ENCODE data around the gene WDR75.
"Not testable (repeated sequence)": the region's sequence is repeated elsewhere in the genome, so short reads cannot be mapped to it uniquely, and the experiment has no call there.

Gene WDR75

DNA sequence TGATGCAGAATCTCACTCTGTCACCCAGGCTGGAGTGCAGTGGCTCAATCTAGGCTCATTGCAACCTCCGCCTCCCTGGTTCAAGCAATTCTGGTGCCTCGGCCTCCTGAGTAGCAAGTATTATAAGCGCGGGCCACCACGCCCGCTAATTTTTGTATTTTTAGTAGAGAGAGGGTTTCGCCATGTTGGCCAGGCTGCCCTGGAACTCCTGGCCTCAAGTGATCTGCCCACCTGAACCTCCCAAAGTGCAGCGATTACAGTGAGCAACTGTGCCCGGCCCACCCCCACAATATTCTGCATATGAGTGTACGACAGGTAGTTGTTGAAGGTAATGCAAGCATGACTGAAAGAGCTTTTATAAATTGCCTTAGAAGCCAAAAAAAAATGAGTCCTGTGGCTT lies 1.2 kb downstream of the WDR75 start:
- DNase-seq: no peak

DNA sequence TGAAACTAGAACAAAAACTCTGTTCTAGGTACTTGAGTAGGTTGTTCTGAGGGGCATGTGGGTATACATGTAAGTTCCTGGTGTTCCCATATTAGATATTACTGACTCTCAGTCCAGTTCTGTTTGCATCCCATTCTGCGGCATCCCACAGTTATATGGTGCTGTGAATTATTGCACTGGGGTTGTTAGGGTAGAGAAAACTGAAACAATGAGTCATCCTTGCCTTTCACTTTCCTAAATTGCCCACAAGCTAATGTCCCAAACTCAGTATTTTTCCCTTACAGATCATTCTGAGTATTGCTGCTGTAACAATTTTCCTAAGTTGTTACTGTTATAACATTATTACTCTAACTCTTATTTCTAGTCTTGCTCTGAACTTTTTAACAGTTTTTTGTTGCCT lies 3.0 kb downstream of the WDR75 start:
- no peak for DNase-seq

DNA sequence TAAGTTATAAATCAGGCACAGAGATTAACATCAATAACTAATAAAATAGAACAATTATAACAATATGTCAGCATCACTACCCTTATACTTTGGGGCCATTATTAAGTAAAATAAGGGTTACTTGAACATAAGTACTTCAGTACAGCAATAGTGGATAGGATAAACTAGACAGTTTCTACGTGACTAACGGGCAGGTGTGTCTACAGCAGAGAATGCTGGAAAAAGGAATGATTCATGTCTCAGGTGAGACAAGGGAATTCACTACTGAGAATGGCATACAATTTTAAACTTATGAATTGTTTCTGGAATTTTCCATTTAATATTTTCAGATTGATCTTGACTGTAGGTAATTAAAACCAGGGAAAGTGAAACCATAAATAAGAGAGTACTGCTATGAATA lies 5.5 kb downstream of the WDR75 start:
- DNase-seq: no peak

DNA sequence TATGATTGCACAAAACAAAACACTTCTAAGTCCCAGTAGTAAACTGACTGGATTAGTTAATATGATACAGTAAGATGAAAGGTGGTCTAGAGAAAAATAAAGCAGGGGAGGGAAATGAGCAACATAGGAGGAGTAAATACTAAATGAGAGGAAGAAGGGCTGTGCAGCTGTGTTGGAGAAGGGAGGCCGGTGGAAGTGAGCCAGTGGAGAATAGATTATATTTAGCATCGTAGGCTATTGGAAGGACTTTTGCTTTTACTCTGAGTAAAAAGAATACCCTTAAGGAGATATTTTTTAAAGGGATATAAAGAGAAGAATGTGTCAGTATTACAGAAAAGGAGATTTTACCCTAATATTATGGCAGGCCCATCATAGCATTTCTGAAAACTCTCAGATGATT lies 12.7 kb downstream of the WDR75 start:
- DNase-seq: no peak

GRCh38 chr2:189465076-189465475 lies 23.8 kb downstream of the WDR75 start:
- no peak for DNase-seq

DNA sequence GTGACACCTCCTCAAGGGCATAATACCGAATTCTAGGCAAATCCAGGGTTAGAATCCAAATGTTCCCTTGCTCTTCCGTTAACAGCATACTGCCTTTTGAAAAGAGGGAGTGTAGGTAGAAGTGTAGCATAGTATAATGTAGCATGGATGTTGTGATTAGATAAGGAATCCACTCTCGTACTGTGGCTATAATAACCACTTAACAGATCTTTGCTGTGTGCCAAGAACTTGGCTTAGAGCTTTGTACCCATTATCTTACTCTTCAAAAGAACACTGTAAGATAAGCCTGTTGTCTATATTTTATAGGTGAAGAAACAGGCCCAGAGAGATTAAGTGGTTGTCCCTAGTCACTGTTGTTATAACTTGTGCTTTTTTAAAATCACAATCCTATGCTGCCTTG lies 24.2 kb downstream of the WDR75 start:
- DNase-seq: no peak

DNA sequence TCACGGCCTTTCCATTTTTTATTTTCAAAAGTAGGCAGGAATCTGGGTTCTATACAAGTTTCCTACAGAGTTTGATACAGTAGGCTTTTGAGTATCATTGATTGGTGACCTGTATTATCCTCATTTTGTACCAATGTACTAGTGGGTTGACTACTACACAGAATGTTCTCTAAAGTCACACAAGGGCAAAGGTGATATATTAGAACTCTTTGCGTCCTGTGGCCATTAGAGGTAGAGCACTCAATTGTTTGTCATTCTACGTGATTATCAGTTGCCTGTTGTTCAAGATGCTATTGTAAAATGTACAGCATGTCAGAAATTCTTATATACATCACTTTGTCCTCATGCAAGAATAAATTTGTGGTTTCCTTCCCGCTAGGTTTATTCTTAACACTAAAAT lies 24.8 kb downstream of the WDR75 start:
- DNase-seq: no peak

DNA sequence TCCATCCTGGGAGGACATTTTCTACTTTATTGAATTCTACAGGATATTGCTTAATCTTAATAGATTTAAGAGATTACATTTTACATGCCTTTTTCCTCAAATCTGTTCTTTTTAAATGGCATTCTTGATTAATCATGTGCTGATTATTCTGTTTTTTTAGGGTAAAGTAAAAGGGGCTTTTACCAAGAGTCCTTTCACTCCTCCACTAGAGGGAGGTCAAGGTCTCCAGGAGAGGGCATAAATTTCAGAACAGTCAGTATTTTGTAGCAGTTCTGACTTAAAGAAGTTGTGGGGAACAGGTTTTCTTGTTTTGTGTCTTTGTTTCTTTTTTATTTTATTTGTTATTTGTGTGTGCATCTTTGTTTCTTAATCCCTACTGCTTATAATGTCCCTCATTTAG lies 25.4 kb downstream of the WDR75 start:
- DNase-seq: no peak

GRCh38 chr2:189467160-189467559 lies 25.9 kb downstream of the WDR75 start:
- DNase-seq: no peak

GRCh38 chr2:189467593-189467992 lies 26.3 kb downstream of the WDR75 start:
- no peak for DNase-seq

- DNase-seq: no peak
Measured at GRCh38 chr2:189474526-189474925, 33.3 kb downstream of the WDR75 start.

GRCh38 chr2:189477756-189478155 lies 36.5 kb downstream of the WDR75 start:
- DNase-seq: no peak

DNA sequence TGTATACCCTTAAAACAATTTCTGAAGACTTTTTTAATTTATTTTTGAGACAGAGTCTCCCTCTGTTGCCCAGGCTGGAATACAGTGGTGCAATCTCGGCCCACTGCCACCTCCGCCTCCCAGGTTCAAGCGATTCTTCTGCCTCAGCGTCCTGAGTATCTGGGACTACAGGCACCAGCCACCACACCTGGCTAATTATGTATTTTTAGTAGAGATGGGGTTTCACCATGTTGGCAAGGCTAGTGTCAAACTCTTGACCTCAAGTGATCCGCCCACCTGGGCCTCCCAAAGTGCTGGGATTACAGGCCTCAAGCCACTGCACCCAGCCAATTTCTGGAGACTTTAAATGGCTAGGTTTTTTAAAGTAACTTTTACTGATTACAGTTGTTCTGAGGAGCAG lies 37.0 kb downstream of the WDR75 start:
- not testable (repeated sequence) for DNase-seq

DNA sequence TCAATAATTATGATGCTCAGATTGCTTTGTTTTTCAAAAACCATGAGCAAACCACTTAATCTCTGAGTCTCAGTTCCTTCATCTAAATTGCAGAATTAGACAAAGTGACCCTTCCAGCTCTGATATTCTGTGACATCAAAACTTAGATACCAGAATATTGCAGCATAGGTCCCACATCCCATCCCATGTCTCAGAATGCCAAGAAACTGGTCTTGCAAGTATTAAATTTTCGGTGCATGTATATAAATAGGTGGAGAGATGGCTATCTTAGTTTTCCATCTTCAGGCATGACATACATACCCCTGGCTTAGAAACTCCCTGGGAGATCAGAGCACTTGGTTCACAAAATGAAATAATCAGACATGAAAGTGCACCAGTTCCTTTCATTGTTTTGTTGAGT lies 39.8 kb downstream of the WDR75 start:
- no peak for DNase-seq

DNA sequence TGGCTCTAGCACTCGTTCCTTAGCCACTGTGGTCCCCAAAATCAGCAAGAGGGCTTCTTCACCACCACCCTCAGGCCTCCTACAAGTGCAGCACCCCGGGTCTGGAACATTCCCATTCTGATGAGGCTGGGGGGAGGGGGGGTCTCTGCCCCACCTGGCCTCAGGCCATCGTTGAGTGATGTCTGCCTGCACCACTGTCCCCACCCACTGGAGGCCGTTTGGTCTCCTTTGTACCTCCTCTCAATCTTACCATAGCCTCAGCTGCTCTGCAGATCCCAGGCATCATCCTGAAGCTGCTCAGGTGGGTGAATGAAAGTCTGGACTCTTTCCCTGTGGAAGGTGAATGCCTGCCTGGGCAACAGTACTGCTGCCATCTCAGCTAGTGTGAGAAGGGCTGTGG lies 42.3 kb downstream of the WDR75 start:
- no peak for DNase-seq

- no peak for DNase-seq
Measured at GRCh38 chr2:189483980-189484740, 42.9 kb downstream of the WDR75 start.

- DNase-seq: no peak
Measured at GRCh38 chr2:189485146-189485545, 43.9 kb downstream of the WDR75 start.

GRCh38 chr2:189486237-189486770 lies 45.0 kb downstream of the WDR75 start:
- DNase-seq: no peak

DNA sequence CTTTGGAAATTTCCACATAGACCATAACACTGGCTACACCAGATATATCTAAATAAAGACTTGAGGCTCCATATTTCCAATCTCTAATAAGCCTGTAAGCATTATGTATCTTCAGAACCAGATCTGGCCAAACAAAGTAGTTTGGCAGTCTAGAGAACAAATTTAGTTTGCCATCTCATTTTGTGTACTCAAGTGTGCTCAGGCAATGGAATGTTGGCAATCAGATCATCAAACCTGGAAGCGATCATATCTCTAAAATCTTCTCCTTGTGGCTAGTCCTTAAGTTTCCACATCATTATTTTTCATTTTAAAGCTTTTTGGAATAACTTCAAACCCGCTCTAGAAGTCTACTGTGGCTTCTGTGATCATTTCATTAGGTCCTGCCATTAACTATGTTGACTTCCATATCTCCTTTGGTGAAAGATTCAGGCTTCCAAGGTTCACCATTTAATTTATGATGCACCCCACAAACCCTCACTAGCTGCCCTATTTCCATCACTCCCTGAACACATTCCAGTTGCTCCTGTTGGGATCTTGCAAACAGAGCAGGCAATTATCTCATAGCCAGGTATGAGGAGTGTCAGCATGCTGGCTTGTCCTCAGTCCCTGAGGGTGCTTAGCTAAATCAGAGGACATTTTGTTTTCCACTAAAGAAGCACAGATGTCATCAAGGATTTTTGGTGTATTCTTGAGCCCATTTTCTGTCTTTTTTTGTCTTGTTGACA lies 46.2 kb downstream of the WDR75 start:
- no peak for DNase-seq

GRCh38 chr2:189488008-189488310 lies 46.7 kb downstream of the WDR75 start:
- DNase-seq: no peak

DNA sequence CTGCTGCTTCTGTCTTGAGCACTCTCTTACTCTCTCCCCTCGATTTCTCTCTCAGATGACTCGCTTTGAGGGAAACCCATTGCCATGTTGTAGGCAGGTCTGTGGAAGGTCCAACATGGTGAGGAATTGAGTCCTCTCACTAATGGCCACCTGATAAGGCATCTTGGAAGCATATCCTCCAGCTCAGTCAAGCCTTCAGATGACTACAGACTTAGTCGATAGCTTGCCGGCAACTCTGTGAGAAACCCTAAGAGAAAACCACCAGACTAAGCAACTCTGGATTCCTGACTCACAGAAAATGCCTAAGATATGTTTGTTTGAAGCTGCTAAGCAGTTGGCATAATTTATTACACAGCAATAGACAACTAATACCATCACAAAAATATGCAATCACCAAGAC lies 51.2 kb downstream of the WDR75 start:
- DNase-seq: no peak

DNA sequence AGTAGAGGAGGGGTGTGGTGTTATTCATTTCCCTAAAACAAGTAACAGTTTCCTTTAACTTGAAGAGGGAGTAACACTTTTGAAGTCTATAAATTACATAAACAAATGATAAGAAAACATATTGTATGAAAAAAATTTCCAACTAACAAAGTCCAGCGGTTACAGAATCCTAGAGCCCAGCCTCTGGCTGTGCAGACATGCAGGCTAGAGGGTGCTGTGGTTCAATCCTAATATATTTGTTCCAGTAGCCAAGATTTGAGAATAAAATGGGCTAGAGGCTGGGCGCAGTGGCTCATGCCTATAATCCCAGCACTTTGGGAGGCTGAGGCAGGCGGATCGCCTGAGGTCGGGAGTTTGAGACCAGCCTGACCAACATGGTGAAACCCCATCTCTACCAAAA lies 56.9 kb downstream of the WDR75 start:
- no peak for DNase-seq

GRCh38 chr2:189499137-189499536 lies 57.9 kb downstream of the WDR75 start:
- no peak for DNase-seq

GRCh38 chr2:189500456-189501160 lies 59.3 kb downstream of the WDR75 start:
- no peak for DNase-seq

Measured in GOT3 (cell line).